ENCODE data around the gene SETD1A. TPM values are rescaled to one million over a fixed set of nuclear protein-coding genes. Genes with fewer than 3 reads are reported as not detected.

Gene SETD1A
- total RNA-seq, 1 experiment from 2014 or later: 28.8 TPM

GRCh38 chr16:30980959-30981358 is 23.4 kb downstream of the SETD1A start:
- peaks cover 70% of the 10 kb centered on the region for H3K36me3 Mint-ChIP-seq (ENCODE audit: insufficient read depth, unreplicated experiment)

GRCh38 chr16:30982548-30983288 is 25.2 kb downstream of the SETD1A start:
- H3K27ac Mint-ChIP-seq (ENCODE audit: unreplicated experiment): peak overlapping the region; percentile 12
- H3K36me3 Mint-ChIP-seq (ENCODE audit: insufficient read depth, unreplicated experiment): peaks cover 59% of the 10 kb centered on the region
- intact Hi-C loops (cut with micrococcal nuclease; ENCODE audit: unreplicated experiment): loop anchor here (10.0 kb wide), 2 partner anchors 312 to 402 kb away; no protein-coding TSS in a partner anchor
- no peaks in the 10 kb centered on the region for H3K27me3 Mint-ChIP-seq (ENCODE audit: unreplicated experiment)
- no peak overlapping the region for H3K4me3 Mint-ChIP-seq (ENCODE audit: low read depth, unreplicated experiment)
- H3K4me1 Mint-ChIP-seq (ENCODE audit: low read depth, unreplicated experiment): no peaks in the 10 kb centered on the region
- TF ChIP-seq CTCF (IDR thresholded peaks at IDR 0.05; ENCODE audit: unreplicated experiment): no peak
- no TSS peak for BruUV-seq (replicated peaks)
- no peaks in the 10 kb centered on the region for H3K9me3 Mint-ChIP-seq (ENCODE audit: low read depth, unreplicated experiment)
- CTCF ChIA-PET: interaction anchor here (0.6 to 1.0 kb wide), 3 partner anchors 13 to 135 kb away, joined by 3 read pairs; partner anchors contain the start of genes KAT8 and STX4
- DNase-seq: no peak

More at GRCh38 chr16:30980959-30981358, 23.4 kb downstream of the SETD1A start:
- H3K4me1 Mint-ChIP-seq (ENCODE audit: low read depth, unreplicated experiment): no peaks in the 10 kb centered on the region
- H3K9me3 Mint-ChIP-seq (ENCODE audit: low read depth, unreplicated experiment): no peaks in the 10 kb centered on the region
- no peak overlapping the region for H3K4me3 Mint-ChIP-seq (ENCODE audit: low read depth, unreplicated experiment)
- intact Hi-C loops (cut with micrococcal nuclease; ENCODE audit: unreplicated experiment): loop anchor here (10.0 kb wide), 2 partner anchors 314 to 404 kb away; no protein-coding TSS in a partner anchor
- no peak for TF ChIP-seq CTCF (IDR thresholded peaks at IDR 0.05; ENCODE audit: unreplicated experiment)
- BruUV-seq (replicated peaks): no TSS peak
- no peaks in the 10 kb centered on the region for H3K27me3 Mint-ChIP-seq (ENCODE audit: unreplicated experiment)
- CTCF ChIA-PET: no interaction called here
- no peak overlapping the region for H3K27ac Mint-ChIP-seq (ENCODE audit: unreplicated experiment)
- no peak for DNase-seq

- H3K4me3 Mint-ChIP-seq (ENCODE audit: low read depth, unreplicated experiment): no peak overlapping the region
- no peaks in the 10 kb centered on the region for H3K27me3 Mint-ChIP-seq (ENCODE audit: unreplicated experiment)
- BruUV-seq (replicated peaks): no TSS peak
- H3K9me3 Mint-ChIP-seq (ENCODE audit: low read depth, unreplicated experiment): no peaks in the 10 kb centered on the region
- CTCF ChIA-PET: interaction anchor here (0.7 to 2.4 kb wide), 3 partner anchors 13 to 110 kb away, joined by 3 to 11 read pairs (median 3); partner anchors contain the start of genes STX4 and VKORC1
- no peaks in the 10 kb centered on the region for H3K4me1 Mint-ChIP-seq (ENCODE audit: low read depth, unreplicated experiment)
- intact Hi-C loops (cut with micrococcal nuclease; ENCODE audit: unreplicated experiment): loop anchor here (10.0 kb wide), 2 partner anchors 311 to 401 kb away; no protein-coding TSS in a partner anchor
- H3K36me3 Mint-ChIP-seq (ENCODE audit: insufficient read depth, unreplicated experiment): peaks cover 65% of the 10 kb centered on the region
- H3K27ac Mint-ChIP-seq (ENCODE audit: unreplicated experiment): peak overlapping the region; percentile 12
- no peak for DNase-seq
- no peak for TF ChIP-seq CTCF (IDR thresholded peaks at IDR 0.05; ENCODE audit: unreplicated experiment)
Measured at GRCh38 chr16:30983289-30983889, 25.8 kb downstream of the SETD1A start.

GRCh38 chr16:30983898-30984610 is 26.5 kb downstream of the SETD1A start:
- Mint-ChIP-seq H3K27me3 (ENCODE audit: unreplicated experiment) (no peaks in the 10 kb centered on the region), H3K4me3 (ENCODE audit: low read depth, unreplicated experiment) (peak overlapping the region; percentile 87), H3K36me3 (ENCODE audit: insufficient read depth, unreplicated experiment) (peaks cover 59% of the 10 kb centered on the region), H3K9me3 (ENCODE audit: low read depth, unreplicated experiment) (no peaks in the 10 kb centered on the region), H3K4me1 (ENCODE audit: low read depth, unreplicated experiment) (no peaks in the 10 kb centered on the region), H3K27ac (ENCODE audit: unreplicated experiment) (no peak overlapping the region)
- TF ChIP-seq CTCF (IDR thresholded peaks at IDR 0.05; ENCODE audit: unreplicated experiment): no peak
- intact Hi-C loops (cut with micrococcal nuclease; ENCODE audit: unreplicated experiment): loop anchor here (2.0 to 10.0 kb wide), 3 partner anchors 311 to 885 kb away; no protein-coding TSS in a partner anchor
- DNase-seq: no peak
- BruUV-seq (replicated peaks): no TSS peak
- CTCF ChIA-PET: interaction anchor here (1.0 to 2.4 kb wide), 16 partner anchors 23 to 884 kb away, joined by 3 to 22 read pairs (median 8); partner anchors contain the start of genes VKORC1, ZNF646 and ZNF668

Data from Calu3 (cell line).